Loucy (cell line): Measurements from ENCODE around the gene ADAMTS14.
"Not testable (repeated sequence)": the region's sequence is repeated elsewhere in the genome, so short reads cannot be mapped to it uniquely, and the experiment has no call there.

Experiments
- H2AFZ ChIP-seq: fragments of 200-600 bp; sonication (generic); 2 replicates; pipeline ENCODE4 v1.6.0; 2016; ENCODE audit warnings: antibody characterized with exemption, mild to moderate bottlenecking, low read length, moderate library complexity
- H3F3A ChIP-seq: fragments of 200-600 bp; 2 replicates; pipeline ENCODE4 v1.6.0; 2016; ENCODE audit warnings: antibody characterized with exemption, low read depth, mild to moderate bottlenecking
- H3K27me3 ChIP-seq: fragments of 200-600 bp; sonication (generic); 2 replicates; pipeline ENCODE4 v1.6.1; 2014; ENCODE audit warnings: low read length, mild to moderate bottlenecking; ENCODE audit not compliant: insufficient read depth, poor library complexity, severe bottlenecking
- H3K36me3 ChIP-seq: fragments of 200-600 bp; sonication (generic); 2 replicates; pipeline ENCODE4 v1.6.1; 2016; ENCODE audit warnings: low read length; ENCODE audit not compliant: insufficient read depth
- H3K4me1 ChIP-seq: fragments of 200-600 bp; sonication (generic); 2 replicates; pipeline ENCODE4 v1.5.1; 2014; ENCODE audit warnings: low read length, mild to moderate bottlenecking; ENCODE audit not compliant: insufficient read depth, poor library complexity, severe bottlenecking
- H3K4me2 ChIP-seq: fragments of 200-600 bp; sonication (generic); 2 replicates; pipeline ENCODE4 v1.6.0; 2014; ENCODE audit warnings: antibody characterized with exemption, low read length, low read depth, mild to moderate bottlenecking; ENCODE audit not compliant: poor library complexity, severe bottlenecking
- H3K4me3 ChIP-seq: fragments of 200-600 bp; sonication (generic); 2 replicates; pipeline ENCODE4 v1.5.1; 2014; ENCODE audit warnings: low read length, mild to moderate bottlenecking, mixed read lengths; ENCODE audit not compliant: poor library complexity, severe bottlenecking
- H3K79me2 ChIP-seq: fragments of 200-600 bp; sonication (generic); 2 replicates; pipeline ENCODE4 v1.6.1; 2014; ENCODE audit warnings: low read length; ENCODE audit not compliant: insufficient read depth
- H3K9ac ChIP-seq: fragments of 200-600 bp; sonication (generic); 2 replicates; pipeline ENCODE4 v1.6.0; 2014; ENCODE audit warnings: mild to moderate bottlenecking, low read depth, low read length, moderate library complexity; ENCODE audit not compliant: poor library complexity, severe bottlenecking
- H3K9me2 ChIP-seq: fragments of 200-600 bp; sonication (generic); replicated peaks from 2 replicates; pipeline ENCODE4 v1.6.1; 2016; ENCODE audit warnings: low read depth, low read length, mixed read lengths
- H3K9me3 ChIP-seq: fragments of 200-600 bp; sonication (generic); 2 replicates; pipeline ENCODE4 v1.6.1; 2014; ENCODE audit warnings: mild to moderate bottlenecking, antibody characterized with exemption, low read length, low read depth; ENCODE audit not compliant: insufficient read depth
- H4K20me1 ChIP-seq: fragments of 200-600 bp; sonication (generic); 2 replicates; pipeline ENCODE4 v1.6.0; 2014; ENCODE audit warnings: antibody characterized with exemption, low read length, mild to moderate bottlenecking; ENCODE audit not compliant: insufficient read depth, poor library complexity, severe bottlenecking
- EZH2phosphoT487 ChIP-seq: fragments of 200-600 bp; IDR thresholded peaks from 2 replicates; pipeline ENCODE4 v1.6.1; 2018; ENCODE audit warnings: antibody characterized with exemption, mild to moderate bottlenecking, moderate library complexity, borderline replicate concordance
- TF ChIP-seq, protein P1 (sequence below): fragments of 200-600 bp; sonication (generic); conservative IDR thresholded peaks from 2 replicates; pipeline ENCODE4 v1.5.1; 2014; ENCODE audit warnings: mild to moderate bottlenecking, antibody characterized with exemption, low read length

Gene ADAMTS14

DNA sequence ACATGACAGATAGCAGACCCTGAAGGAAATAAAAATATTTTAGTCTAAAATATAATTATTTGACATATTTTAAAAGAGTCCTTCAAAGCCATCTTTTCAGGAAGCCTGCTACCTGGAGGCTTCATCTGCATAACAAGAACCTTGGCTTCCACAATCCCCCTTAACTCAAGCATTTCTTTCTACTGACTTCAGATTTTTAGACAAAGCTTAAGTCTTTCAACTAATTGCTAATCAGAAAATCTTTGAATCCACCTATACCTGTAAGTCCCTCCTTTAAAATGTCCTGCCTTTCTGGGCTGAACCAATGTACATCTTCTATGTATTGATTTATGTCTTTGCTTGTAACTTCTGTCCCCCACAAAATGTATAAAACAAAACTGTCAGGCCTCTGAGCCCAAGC, 46.2 kb upstream of the ADAMTS14 start:
- no peaks in the 10 kb centered on the region for H3K36me3 ChIP-seq
- no peak overlapping the region for H2AFZ ChIP-seq
- no peaks in the 10 kb centered on the region for H3F3A ChIP-seq
- peaks cover 4% of the 10 kb centered on the region for H3K4me1 ChIP-seq
- no peaks in the 10 kb centered on the region for H4K20me1 ChIP-seq
- no peaks in the 10 kb centered on the region for H3K79me2 ChIP-seq
- no peak overlapping the region for H3K4me2 ChIP-seq
- H3K9ac ChIP-seq = no peak overlapping the region
- H3K9me3 ChIP-seq = peaks cover 9% of the 10 kb centered on the region; the same call in 1 of the 2 replicates
- TF ChIP-seq, protein P1, sequence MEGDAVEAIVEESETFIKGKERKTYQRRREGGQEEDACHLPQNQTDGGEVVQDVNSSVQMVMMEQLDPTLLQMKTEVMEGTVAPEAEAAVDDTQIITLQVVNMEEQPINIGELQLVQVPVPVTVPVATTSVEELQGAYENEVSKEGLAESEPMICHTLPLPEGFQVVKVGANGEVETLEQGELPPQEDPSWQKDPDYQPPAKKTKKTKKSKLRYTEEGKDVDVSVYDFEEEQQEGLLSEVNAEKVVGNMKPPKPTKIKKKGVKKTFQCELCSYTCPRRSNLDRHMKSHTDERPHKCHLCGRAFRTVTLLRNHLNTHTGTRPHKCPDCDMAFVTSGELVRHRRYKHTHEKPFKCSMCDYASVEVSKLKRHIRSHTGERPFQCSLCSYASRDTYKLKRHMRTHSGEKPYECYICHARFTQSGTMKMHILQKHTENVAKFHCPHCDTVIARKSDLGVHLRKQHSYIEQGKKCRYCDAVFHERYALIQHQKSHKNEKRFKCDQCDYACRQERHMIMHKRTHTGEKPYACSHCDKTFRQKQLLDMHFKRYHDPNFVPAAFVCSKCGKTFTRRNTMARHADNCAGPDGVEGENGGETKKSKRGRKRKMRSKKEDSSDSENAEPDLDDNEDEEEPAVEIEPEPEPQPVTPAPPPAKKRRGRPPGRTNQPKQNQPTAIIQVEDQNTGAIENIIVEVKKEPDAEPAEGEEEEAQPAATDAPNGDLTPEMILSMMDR = no peak
- no peak for TF ChIP-seq EZH2phosphoT487
- no peaks in the 10 kb centered on the region for H3K27me3 ChIP-seq
- H3K9me2 ChIP-seq = no peaks in the 10 kb centered on the region
- no peak overlapping the region for H3K4me3 ChIP-seq

DNA sequence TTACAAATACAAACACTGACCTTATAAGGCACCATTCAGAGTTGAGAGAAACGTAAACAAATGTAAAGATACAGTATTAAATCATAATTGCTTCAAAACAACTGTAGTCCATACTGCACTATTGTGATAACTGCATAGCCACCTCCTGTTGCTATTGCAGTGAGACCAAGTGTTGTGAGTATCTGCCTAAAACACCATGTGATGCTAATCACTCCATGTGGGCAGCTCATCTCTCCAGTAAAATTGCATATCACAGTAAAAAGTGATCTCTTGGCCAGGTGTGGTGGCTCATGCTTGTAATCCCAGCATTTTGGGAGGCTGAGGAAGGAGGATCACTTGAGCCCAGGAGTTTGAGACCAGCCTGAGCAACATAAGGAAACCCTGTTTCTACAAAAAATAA, 43.0 kb upstream of the ADAMTS14 start:
- peaks cover 6% of the 10 kb centered on the region; the same call in 1 of the 2 replicates for H3K9me3 ChIP-seq
- H3K79me2 ChIP-seq = no peaks in the 10 kb centered on the region
- no peak overlapping the region for H3K4me2 ChIP-seq
- no peaks in the 10 kb centered on the region for H3K4me1 ChIP-seq
- no peaks in the 10 kb centered on the region for H3K27me3 ChIP-seq
- H3K9ac ChIP-seq = no peak overlapping the region
- no peaks in the 10 kb centered on the region for H3F3A ChIP-seq
- no peak overlapping the region for H3K4me3 ChIP-seq
- no peak overlapping the region for H2AFZ ChIP-seq
- H3K36me3 ChIP-seq = no peaks in the 10 kb centered on the region
- no peaks in the 10 kb centered on the region for H3K9me2 ChIP-seq
- TF ChIP-seq EZH2phosphoT487 = no peak
- TF ChIP-seq, protein P1 = no peak
- H4K20me1 ChIP-seq = no peaks in the 10 kb centered on the region

DNA sequence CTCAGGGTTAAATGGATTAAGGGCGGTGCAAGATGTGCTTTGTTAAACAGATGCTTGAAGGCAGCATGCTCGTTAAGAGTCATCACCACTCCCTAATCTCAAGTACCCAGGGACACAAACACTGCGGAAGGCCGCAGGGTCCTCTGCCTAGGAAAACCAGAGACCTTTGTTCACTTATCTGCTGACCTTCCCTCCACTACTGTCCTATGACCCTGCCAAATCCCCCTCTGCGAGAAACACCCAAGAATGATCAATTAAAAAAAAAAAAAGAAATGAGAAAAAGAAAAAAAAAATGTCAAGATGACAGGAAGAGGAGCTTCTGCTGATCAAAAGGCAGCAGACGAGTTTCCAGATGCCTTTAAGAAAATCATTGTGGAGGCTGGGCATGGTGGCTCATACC, 40.6 kb upstream of the ADAMTS14 start:
- H3K9me2 ChIP-seq, H3K4me3 ChIP-seq, H3K27me3 ChIP-seq, H3F3A ChIP-seq, H3K79me2 ChIP-seq, H3K4me1 ChIP-seq, H3K9me3 ChIP-seq, H3K36me3 ChIP-seq, H3K9ac ChIP-seq, H4K20me1 ChIP-seq, H2AFZ ChIP-seq, H3K4me2 ChIP-seq: not testable (repeated sequence)

GRCh38 chr10:70634011-70634410, 38.3 kb upstream of the ADAMTS14 start:
- H3K4me3 ChIP-seq = no peak overlapping the region
- no peaks in the 10 kb centered on the region for H3K36me3 ChIP-seq
- H3K4me1 ChIP-seq = no peaks in the 10 kb centered on the region
- H3F3A ChIP-seq = no peaks in the 10 kb centered on the region
- no peaks in the 10 kb centered on the region for H3K9me2 ChIP-seq
- H3K79me2 ChIP-seq = no peaks in the 10 kb centered on the region
- H3K9me3 ChIP-seq = no peaks in the 10 kb centered on the region
- H3K4me2 ChIP-seq = no peak overlapping the region
- H3K27me3 ChIP-seq = no peaks in the 10 kb centered on the region
- H3K9ac ChIP-seq = no peak overlapping the region
- no peak overlapping the region for H2AFZ ChIP-seq
- no peak for TF ChIP-seq EZH2phosphoT487
- TF ChIP-seq, protein P1 = no peak
- H4K20me1 ChIP-seq = no peaks in the 10 kb centered on the region

DNA sequence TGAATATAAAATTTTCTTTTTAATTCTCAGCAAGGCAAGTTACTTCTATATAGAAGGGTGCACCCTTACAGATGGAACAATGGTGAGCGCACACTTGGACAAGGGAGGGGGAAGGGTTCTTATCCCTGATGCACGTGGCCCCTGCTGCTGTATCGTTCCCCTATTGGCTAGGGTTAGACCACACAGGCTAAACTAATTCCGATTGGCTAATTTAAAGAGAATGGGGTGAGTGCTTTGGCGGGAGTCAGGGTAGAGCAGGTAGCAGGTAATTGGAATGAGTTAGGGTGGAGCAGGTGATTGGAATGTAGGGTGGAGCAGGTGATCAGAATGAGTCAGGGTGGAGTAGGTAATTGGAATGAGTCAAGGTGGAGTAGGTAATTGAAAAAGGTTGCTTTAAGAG, 37.8 kb upstream of the ADAMTS14 start:
- H3K79me2 ChIP-seq, H3K9ac ChIP-seq, H4K20me1 ChIP-seq, H3K4me3 ChIP-seq, H3K9me2 ChIP-seq, H3K27me3 ChIP-seq, H2AFZ ChIP-seq, H3F3A ChIP-seq, H3K9me3 ChIP-seq, H3K4me2 ChIP-seq, H3K36me3 ChIP-seq, H3K4me1 ChIP-seq: not testable (repeated sequence)
